HepG2 (cell line): ENCODE results near the gene SLC22A23. TPM values are rescaled to one million over a fixed set of nuclear protein-coding genes. Genes with fewer than 3 reads are reported as not detected.

Experiments used
- ATF1 ChIP-seq: IDR thresholded peaks from 2 replicates; pipeline ENCODE4 v1.6.1; 2016; ENCODE audit warnings: mild to moderate bottlenecking, control low read depth
- CENPX ChIP-seq: sonication (generic); formaldehyde crosslinking; IDR thresholded peaks from 2 replicates; pipeline ENCODE4 v1.9.0; 2021; ENCODE audit warnings: mild to moderate bottlenecking, missing genetic modification reagents, moderate library complexity
- CREB1 ChIP-seq, 2 experiments: fragments of 450-650 bp in 1 of 2; IDR thresholded peaks; 2 replicates each; pipeline ENCODE4 v1.6.1; 2016 to 2017; ENCODE audit warnings: control low read depth in 1 of 2, mild to moderate bottlenecking in 1 of 2, missing compliant biosample characterization in 1 of 2, missing genetic modification characterization in 1 of 2
- FOXJ3 ChIP-seq: sonication (generic); formaldehyde crosslinking; IDR thresholded peaks from 2 replicates; pipeline ENCODE4 v1.4.0; 2020; ENCODE audit warnings: missing genetic modification reagents, mild to moderate bottlenecking, borderline replicate concordance
- GPN1 ChIP-seq: sonication (generic); formaldehyde crosslinking; IDR thresholded peaks from 2 replicates; pipeline ENCODE4 v1.5.1; 2020; ENCODE audit warnings: missing genetic modification reagents, borderline replicate concordance
- ISX ChIP-seq: sonication (generic); formaldehyde crosslinking; conservative IDR thresholded peaks from 2 replicates; pipeline ENCODE4 v1.5.0; 2020; ENCODE audit warnings: missing genetic modification reagents
- KDM3A ChIP-seq: IDR thresholded peaks from 2 replicates; pipeline ENCODE4 v1.6.1; 2018; ENCODE audit warnings: low read depth, missing compliant biosample characterization
- MAZ ChIP-seq, 2 experiments: sonication (generic) in 1 of 2; formaldehyde crosslinking in 1 of 2; IDR thresholded peaks; 2 replicates each; pipeline versions ENCODE4 v1.5.0 to v1.6.1; 2012 to 2020; ENCODE audit warnings: low read depth in 2 of 2, mild to moderate bottlenecking in 2 of 2, borderline replicate concordance in 1 of 2, improper control_type of control experiment in 1 of 2, low read length in 1 of 2, missing genetic modification reagents in 1 of 2, moderate library complexity in 1 of 2
- MXD3 ChIP-seq: IDR thresholded peaks from 2 replicates; pipeline ENCODE4 v1.6.1; 2016; ENCODE audit warnings: mild to moderate bottlenecking, missing biosample characterization, missing genetic modification reagents
- NFKBIZ ChIP-seq: IDR thresholded peaks from 2 replicates; pipeline ENCODE4 v1.6.1; 2018; ENCODE audit warnings: missing genetic modification reagents, missing compliant biosample characterization
- PAXIP1 ChIP-seq: sonication (generic); formaldehyde crosslinking; conservative IDR thresholded peaks from 2 replicates; pipeline ENCODE4 v1.4.0; 2020; ENCODE audit warnings: mild to moderate bottlenecking, missing genetic modification reagents, moderate library complexity
- PITX1 ChIP-seq: sonication (generic); formaldehyde crosslinking; IDR thresholded peaks from 2 replicates; pipeline ENCODE4 v1.5.1; 2020; ENCODE audit warnings: mild to moderate bottlenecking, missing genetic modification reagents
- PLSCR1 ChIP-seq: sonication (generic); formaldehyde crosslinking; IDR thresholded peaks from 2 replicates; pipeline ENCODE4 v1.5.0; 2020; ENCODE audit warnings: missing genetic modification reagents, mild to moderate bottlenecking, borderline replicate concordance
- POLR2AphosphoS2 ChIP-seq: IDR thresholded peaks from 2 replicates; pipeline ENCODE4 v1.6.1; 2011; ENCODE audit warnings: low read depth, low read length, improper control_type of control experiment
- RFX1 ChIP-seq: fragments of 450-650 bp; IDR thresholded peaks from 2 replicates; pipeline ENCODE4 v1.6.1; 2017
- SATB2 ChIP-seq: sonication (generic); formaldehyde crosslinking; IDR thresholded peaks from 2 replicates; pipeline ENCODE4 v1.5.0; 2020; ENCODE audit warnings: missing genetic modification reagents
- TRIM22 ChIP-seq: fragments of 450-650 bp; IDR thresholded peaks from 2 replicates; pipeline ENCODE4 v1.6.1; 2017
- YEATS4 ChIP-seq: sonication (generic); formaldehyde crosslinking; IDR thresholded peaks from 2 replicates; pipeline ENCODE4 v1.4.0; 2020; ENCODE audit warnings: missing genetic modification reagents, borderline replicate concordance
- ZNF350 ChIP-seq: sonication (generic); formaldehyde crosslinking; IDR thresholded peaks from 2 replicates; pipeline ENCODE4 v1.4.0; 2020; ENCODE audit warnings: mild to moderate bottlenecking, low read depth, missing genetic modification reagents, borderline replicate concordance
- ZNF543 ChIP-seq: sonication (generic); formaldehyde crosslinking; IDR thresholded peaks from 2 replicates; pipeline ENCODE4 v1.4.0; 2020; ENCODE audit warnings: mild to moderate bottlenecking, missing genetic modification reagents
- polyA plus RNA-seq, 8 experiments: library from polyadenylated mRNA; depleted of rRNA in 3 of 8; stranded (reverse) in 7 of 8; unstranded in 1 of 8; fragments of >200 nt; fragmentation: Illumina TruSeq in 4 of 8; extraction: Trizol in 4 of 8; gene quantifications; 2 replicates each; pipeline versions ENCODE4 v1.2.1 to v1.2.3, GENCODE V29; 2011 to 2016; ENCODE audit warnings: low read depth in 4 of 8, missing spikeins in 1 of 8, mixed read lengths in 1 of 8; ENCODE audit not compliant: insufficient read depth in 1 of 8
- total RNA-seq, 5 experiments: library from RNA; depleted of rRNA; stranded (reverse); fragments of >200 nt; fragmentation: Illumina TruSeq; extraction: Trizol; gene quantifications; 2 replicates each; pipeline ENCODE4 v1.2.3, GENCODE V29; 2016; ENCODE audit warnings: low read depth in 1 of 5
- TF ChIP-seq, protein P1 (sequence below): sonication (generic); formaldehyde crosslinking; IDR thresholded peaks from 2 replicates; pipeline ENCODE4 v1.4.0; 2020; ENCODE audit warnings: missing genetic modification reagents; ENCODE audit errors: not compliant biosample characterization
- TF ChIP-seq, protein P2 (sequence below): sonication (generic); formaldehyde crosslinking; IDR thresholded peaks from 2 replicates; pipeline ENCODE4 v1.4.0; 2020; ENCODE audit warnings: mild to moderate bottlenecking, missing genetic modification reagents

The SLC22A23 gene
- total and polyA plus RNA-seq, 2 of the 13 experiments (the other 11 are each of a cell fraction or from before 2014, with no cell fraction given), result 11.8 to 17.5 TPM

- TF ChIP-seq GPN1 (no peak), NFKBIZ (CRISPR knock-in tag) (no peak), RFX1 (no peak), ISX (CRISPR knock-in tag) (no peak), PITX1 (CRISPR knock-in tag) (0 out of 2 replicates have a peak, but pooled peaks have one; percentile 34), CREB1 (IDR thresholded peaks at IDR 0.05) (no peak), CREB1 (CRISPR knock-in tag; IDR thresholded peaks at IDR 0.05) (no peak), KDM3A (CRISPR knock-in tag) (no peak), MXD3 (CRISPR knock-in tag) (peak; percentile 11; the same call in 1 of the 2 replicates), FOXJ3 (peak; percentile 42; the same call in 1 of the 2 replicates), MAZ (IDR thresholded peaks at IDR 0.05; ENCODE audit: borderline replicate concordance, low read depth, low read length) (no peak), MAZ (CRISPR knock-in tag; IDR thresholded peaks at IDR 0.05; ENCODE audit: low read depth) (no peak; the same call in 1 of the 2 replicates), YEATS4 (no peak), TRIM22 (no peak), SATB2 (CRISPR knock-in tag) (no peak), ATF1 (CRISPR knock-in tag) (no peak), CENPX (no peak), ZNF350 (CRISPR knock-in tag) (0 out of 2 replicates have a peak, but pooled peaks have one; percentile 8), PAXIP1 (no peak), PLSCR1 (CRISPR knock-in tag) (no peak), ZNF543 (no peak), POLR2AphosphoS2 (no peak)
- TF ChIP-seq, protein P1, sequence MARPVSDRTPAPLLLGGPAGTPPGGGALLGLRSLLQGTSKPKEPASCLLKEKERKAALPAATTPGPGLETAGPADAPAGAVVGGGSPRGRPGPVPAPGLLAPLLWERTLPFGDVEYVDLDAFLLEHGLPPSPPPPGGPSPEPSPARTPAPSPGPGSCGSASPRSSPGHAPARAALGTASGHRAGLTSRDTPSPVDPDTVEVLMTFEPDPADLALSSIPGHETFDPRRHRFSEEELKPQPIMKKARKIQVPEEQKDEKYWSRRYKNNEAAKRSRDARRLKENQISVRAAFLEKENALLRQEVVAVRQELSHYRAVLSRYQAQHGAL (CRISPR knock-in tag), result no peak
- TF ChIP-seq, protein P2, sequence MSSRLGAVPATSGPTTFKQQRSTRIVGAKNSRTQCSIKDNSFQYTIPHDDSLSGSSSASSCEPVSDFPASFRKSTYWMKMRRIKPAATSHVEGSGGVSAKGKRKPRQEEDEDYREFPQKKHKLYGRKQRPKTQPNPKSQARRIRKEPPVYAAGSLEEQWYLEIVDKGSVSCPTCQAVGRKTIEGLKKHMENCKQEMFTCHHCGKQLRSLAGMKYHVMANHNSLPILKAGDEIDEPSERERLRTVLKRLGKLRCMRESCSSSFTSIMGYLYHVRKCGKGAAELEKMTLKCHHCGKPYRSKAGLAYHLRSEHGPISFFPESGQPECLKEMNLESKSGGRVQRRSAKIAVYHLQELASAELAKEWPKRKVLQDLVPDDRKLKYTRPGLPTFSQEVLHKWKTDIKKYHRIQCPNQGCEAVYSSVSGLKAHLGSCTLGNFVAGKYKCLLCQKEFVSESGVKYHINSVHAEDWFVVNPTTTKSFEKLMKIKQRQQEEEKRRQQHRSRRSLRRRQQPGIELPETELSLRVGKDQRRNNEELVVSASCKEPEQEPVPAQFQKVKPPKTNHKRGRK (CRISPR knock-in tag), result no peak
Observed at GRCh38 chr6:3455147-3455568, 1.7 kb downstream of the SLC22A23 start (continued).
